Neural cell (in vitro differentiated cells): ENCODE data around the gene TDP1. TPM values are rescaled to one million over a fixed set of nuclear protein-coding genes. Genes with fewer than 3 reads are reported as not detected.

ENCODE experiments used
- H2AFZ ChIP-seq: fragments of 200-600, 300-800 bp; sonication (generic), shearing (Covaris generic); 2 replicates; pipeline ENCODE4 v1.6.0; 2014; ENCODE audit warnings: low read depth, mild to moderate bottlenecking, antibody characterized with exemption, low read length, moderate library complexity
- H3F3A ChIP-seq: fragments of 200-600 bp; shearing (Covaris generic); 2 replicates; pipeline ENCODE4 v1.6.1; 2016; ENCODE audit warnings: mild to moderate bottlenecking, moderate library complexity, mixed read lengths, antibody characterized with exemption, low read length; ENCODE audit not compliant: insufficient read depth, poor library complexity, severe bottlenecking
- H3K27ac ChIP-seq: fragments of 200-600, 300-800 bp; sonication (generic), shearing (Covaris generic); 2 replicates; pipeline ENCODE4 v1.5.1; 2014; ENCODE audit warnings: mild to moderate bottlenecking, low read length, moderate library complexity
- H3K27me3 ChIP-seq: fragments of 300-800, 200-600 bp; sonication (generic), shearing (Covaris generic); 2 replicates; pipeline ENCODE4 v1.6.0; 2014; ENCODE audit warnings: mild to moderate bottlenecking, low read depth, low read length, moderate library complexity; ENCODE audit not compliant: insufficient read depth
- H3K36me3 ChIP-seq: fragments of 300-800, 200-600 bp; sonication (generic), shearing (Covaris generic); 2 replicates; pipeline ENCODE4 v1.5.1; 2014; ENCODE audit warnings: mild to moderate bottlenecking, antibody characterized with exemption, low read length, moderate library complexity; ENCODE audit not compliant: insufficient read depth
- H3K4me2 ChIP-seq: fragments of 300-800, 200-600 bp; sonication (generic), shearing (Covaris generic); 2 replicates; pipeline ENCODE4 v1.6.0; 2014; ENCODE audit warnings: mild to moderate bottlenecking, low read length
- H3K4me3 ChIP-seq: fragments of 300-800, 200-600 bp; sonication (generic), shearing (Covaris generic); 2 replicates; pipeline ENCODE4 v1.5.1; 2014; ENCODE audit warnings: mild to moderate bottlenecking, low read length, moderate library complexity
- H3K79me2 ChIP-seq: fragments of 200-600 bp; shearing (Covaris generic); replicated peaks from 2 replicates; pipeline ENCODE4 v1.6.0; 2014; ENCODE audit warnings: mild to moderate bottlenecking, low read length, moderate library complexity; ENCODE audit not compliant: insufficient read depth
- H3K9ac ChIP-seq: fragments of 300-800, 200-600 bp; sonication (generic), shearing (Covaris generic); 2 replicates; pipeline ENCODE4 v1.6.1; 2016; ENCODE audit warnings: mild to moderate bottlenecking, low read length, mixed read lengths
- H3K9me2 ChIP-seq: fragments of 200-600 bp; shearing (Covaris generic); 2 replicates; pipeline ENCODE4 v1.6.1; 2016; ENCODE audit warnings: mild to moderate bottlenecking, low read length, mixed read lengths; ENCODE audit not compliant: insufficient read depth
- H3K9me3 ChIP-seq: fragments of 200-600, 300-800 bp; sonication (generic), shearing (Covaris generic); 2 replicates; pipeline ENCODE4 v1.6.1; 2016; ENCODE audit warnings: mild to moderate bottlenecking, mixed run types, low read length, moderate library complexity, mixed read lengths
- H4K20me1 ChIP-seq: fragments of 200-600 bp; shearing (Covaris generic); 2 replicates; pipeline ENCODE4 v1.6.1; 2016; ENCODE audit warnings: mild to moderate bottlenecking, mixed run types; ENCODE audit not compliant: insufficient read depth
- EP300 ChIP-seq: fragments of 450-650 bp; conservative IDR thresholded peaks from 2 replicates; pipeline ENCODE4 v1.6.1; 2014; ENCODE audit warnings: antibody characterized with exemption, mild to moderate bottlenecking, moderate library complexity; ENCODE audit not compliant: poor library complexity, severe bottlenecking
- EZH2 ChIP-seq: fragments of 200-600, 300-800 bp; shearing (Covaris generic), sonication (generic); IDR thresholded peaks from 2 replicates; pipeline ENCODE4 v1.6.1; 2014; ENCODE audit warnings: antibody characterized with exemption, low read length, borderline replicate concordance, mild to moderate bottlenecking; ENCODE audit not compliant: insufficient read depth, poor library complexity, severe bottlenecking
- MXI1 ChIP-seq: fragments of 450-650 bp; conservative IDR thresholded peaks from 2 replicates; pipeline ENCODE4 v1.6.1; 2014; ENCODE audit warnings: antibody characterized with exemption, mild to moderate bottlenecking; ENCODE audit not compliant: poor library complexity, severe bottlenecking
- POLR2AphosphoS5 ChIP-seq: IDR thresholded peaks from 2 replicates; pipeline ENCODE4 v1.6.1; 2012
- RAD21 ChIP-seq: fragments of 450-650 bp; conservative IDR thresholded peaks from 2 replicates; pipeline ENCODE4 v1.6.1; 2014; ENCODE audit warnings: antibody characterized with exemption, mild to moderate bottlenecking, moderate library complexity
- SMC3 ChIP-seq: fragments of 450-650 bp; conservative IDR thresholded peaks from 2 replicates; pipeline ENCODE4 v1.6.1; 2014; ENCODE audit warnings: antibody characterized with exemption, mild to moderate bottlenecking, moderate library complexity; ENCODE audit not compliant: poor library complexity
- TAF1 ChIP-seq: IDR thresholded peaks from 2 replicates; pipeline ENCODE4 v1.6.1; 2012; ENCODE audit warnings: low read depth
- polyA plus RNA-seq: library from polyadenylated mRNA; depleted of rRNA; stranded (reverse); fragments of >200 nt; gene quantifications from 2 replicates; pipeline ENCODE4 v1.2.3, GENCODE V29; 2014
- TF ChIP-seq, protein P1 (sequence below): IDR thresholded peaks from 2 replicates; pipeline ENCODE4 v1.6.1; 2012; ENCODE audit warnings: borderline replicate concordance
- TF ChIP-seq, protein P2 (sequence below): fragments of 450-650 bp; IDR thresholded peaks from 2 replicates; pipeline ENCODE4 v1.5.1; 2014; ENCODE audit warnings: antibody characterized with exemption, mild to moderate bottlenecking, moderate library complexity; ENCODE audit not compliant: poor library complexity, severe bottlenecking

TDP1 gene
- polyA plus RNA-seq, 1 donor from 2014 or later, result 29.1 TPM

DNA sequence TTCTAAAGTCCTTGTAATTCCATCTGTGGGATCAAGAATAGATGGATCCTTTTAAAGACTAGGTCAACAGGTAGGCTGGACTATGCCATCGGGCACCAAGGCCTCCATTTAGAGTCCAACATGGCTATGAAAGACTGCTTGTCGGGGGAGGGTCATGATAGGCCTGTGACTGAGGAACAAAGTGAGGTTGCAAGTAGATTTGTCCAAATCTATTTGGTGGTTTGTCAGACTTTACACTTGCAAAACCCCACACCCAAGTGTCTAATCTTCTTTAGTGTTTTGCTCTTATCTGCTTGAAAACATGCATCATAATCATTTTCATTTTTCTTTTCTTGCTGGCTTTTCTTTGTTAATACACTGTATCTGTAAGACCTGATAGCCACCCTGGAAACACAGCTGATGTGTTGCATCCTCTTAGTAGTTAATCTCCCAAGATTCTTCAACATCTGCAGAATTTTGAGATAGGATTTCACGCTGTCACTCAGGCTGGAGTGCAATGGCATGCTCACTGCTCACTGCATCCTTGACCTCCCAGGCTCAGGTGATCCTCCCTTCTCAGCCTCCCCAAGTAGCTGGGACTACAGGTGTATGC lies 50.3 kb downstream of the TDP1 start:
- Histone ChIP-seq H2AFZ (no peak overlapping the region), H3K4me2 (no peak overlapping the region), H3K27me3 (no peaks in the 10 kb centered on the region), H3F3A (no peaks in the 10 kb centered on the region), H3K9me2 (no peaks in the 10 kb centered on the region), H4K20me1 (no peaks in the 10 kb centered on the region), H3K27ac (no peak overlapping the region), H3K9me3 (no peaks in the 10 kb centered on the region), H3K79me2 (no peaks in the 10 kb centered on the region), H3K4me3 (no peak overlapping the region), H3K9ac (no peak overlapping the region), H3K36me3 (no peaks in the 10 kb centered on the region)
- no peak for TF ChIP-seq POLR2AphosphoS5
- TF ChIP-seq EZH2, result no peak
- TF ChIP-seq SMC3, result no peak
- TF ChIP-seq, protein P1, sequence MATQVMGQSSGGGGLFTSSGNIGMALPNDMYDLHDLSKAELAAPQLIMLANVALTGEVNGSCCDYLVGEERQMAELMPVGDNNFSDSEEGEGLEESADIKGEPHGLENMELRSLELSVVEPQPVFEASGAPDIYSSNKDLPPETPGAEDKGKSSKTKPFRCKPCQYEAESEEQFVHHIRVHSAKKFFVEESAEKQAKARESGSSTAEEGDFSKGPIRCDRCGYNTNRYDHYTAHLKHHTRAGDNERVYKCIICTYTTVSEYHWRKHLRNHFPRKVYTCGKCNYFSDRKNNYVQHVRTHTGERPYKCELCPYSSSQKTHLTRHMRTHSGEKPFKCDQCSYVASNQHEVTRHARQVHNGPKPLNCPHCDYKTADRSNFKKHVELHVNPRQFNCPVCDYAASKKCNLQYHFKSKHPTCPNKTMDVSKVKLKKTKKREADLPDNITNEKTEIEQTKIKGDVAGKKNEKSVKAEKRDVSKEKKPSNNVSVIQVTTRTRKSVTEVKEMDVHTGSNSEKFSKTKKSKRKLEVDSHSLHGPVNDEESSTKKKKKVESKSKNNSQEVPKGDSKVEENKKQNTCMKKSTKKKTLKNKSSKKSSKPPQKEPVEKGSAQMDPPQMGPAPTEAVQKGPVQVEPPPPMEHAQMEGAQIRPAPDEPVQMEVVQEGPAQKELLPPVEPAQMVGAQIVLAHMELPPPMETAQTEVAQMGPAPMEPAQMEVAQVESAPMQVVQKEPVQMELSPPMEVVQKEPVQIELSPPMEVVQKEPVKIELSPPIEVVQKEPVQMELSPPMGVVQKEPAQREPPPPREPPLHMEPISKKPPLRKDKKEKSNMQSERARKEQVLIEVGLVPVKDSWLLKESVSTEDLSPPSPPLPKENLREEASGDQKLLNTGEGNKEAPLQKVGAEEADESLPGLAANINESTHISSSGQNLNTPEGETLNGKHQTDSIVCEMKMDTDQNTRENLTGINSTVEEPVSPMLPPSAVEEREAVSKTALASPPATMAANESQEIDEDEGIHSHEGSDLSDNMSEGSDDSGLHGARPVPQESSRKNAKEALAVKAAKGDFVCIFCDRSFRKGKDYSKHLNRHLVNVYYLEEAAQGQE, result no peak
- TF ChIP-seq RAD21, result no peak
- TF ChIP-seq MXI1, result no peak
- TF ChIP-seq EP300, result no peak
- TF ChIP-seq TAF1, result no peak
- TF ChIP-seq, protein P2, sequence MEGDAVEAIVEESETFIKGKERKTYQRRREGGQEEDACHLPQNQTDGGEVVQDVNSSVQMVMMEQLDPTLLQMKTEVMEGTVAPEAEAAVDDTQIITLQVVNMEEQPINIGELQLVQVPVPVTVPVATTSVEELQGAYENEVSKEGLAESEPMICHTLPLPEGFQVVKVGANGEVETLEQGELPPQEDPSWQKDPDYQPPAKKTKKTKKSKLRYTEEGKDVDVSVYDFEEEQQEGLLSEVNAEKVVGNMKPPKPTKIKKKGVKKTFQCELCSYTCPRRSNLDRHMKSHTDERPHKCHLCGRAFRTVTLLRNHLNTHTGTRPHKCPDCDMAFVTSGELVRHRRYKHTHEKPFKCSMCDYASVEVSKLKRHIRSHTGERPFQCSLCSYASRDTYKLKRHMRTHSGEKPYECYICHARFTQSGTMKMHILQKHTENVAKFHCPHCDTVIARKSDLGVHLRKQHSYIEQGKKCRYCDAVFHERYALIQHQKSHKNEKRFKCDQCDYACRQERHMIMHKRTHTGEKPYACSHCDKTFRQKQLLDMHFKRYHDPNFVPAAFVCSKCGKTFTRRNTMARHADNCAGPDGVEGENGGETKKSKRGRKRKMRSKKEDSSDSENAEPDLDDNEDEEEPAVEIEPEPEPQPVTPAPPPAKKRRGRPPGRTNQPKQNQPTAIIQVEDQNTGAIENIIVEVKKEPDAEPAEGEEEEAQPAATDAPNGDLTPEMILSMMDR, result no peak

DNA sequence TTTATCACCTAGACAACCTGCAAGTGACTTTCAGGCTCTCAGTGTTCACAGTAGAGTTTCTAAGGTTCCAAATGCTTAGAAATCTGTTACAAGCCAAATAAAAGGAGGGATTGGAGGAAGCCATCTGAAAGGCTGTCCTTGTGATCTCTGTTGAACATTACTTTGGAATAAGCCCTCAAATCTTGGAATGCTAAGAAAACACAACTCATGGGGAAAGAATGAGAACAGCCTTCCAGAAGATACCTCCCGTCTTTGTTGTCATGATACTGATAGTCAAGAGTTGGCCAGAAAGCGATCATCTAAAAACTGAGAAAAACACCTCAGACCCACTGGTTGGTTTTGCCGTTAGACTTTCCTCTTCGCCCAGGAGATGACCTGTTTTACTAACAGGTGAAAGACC lies 61.6 kb downstream of the TDP1 start:
- no peaks in the 10 kb centered on the region for H3K9me3 ChIP-seq
- no peaks in the 10 kb centered on the region for H3K27me3 ChIP-seq
- H3K27ac ChIP-seq, result no peak overlapping the region
- peaks cover 6% of the 10 kb centered on the region for H3K36me3 ChIP-seq
- H3F3A ChIP-seq, result no peaks in the 10 kb centered on the region
- no peaks in the 10 kb centered on the region for H3K79me2 ChIP-seq
- no peak overlapping the region for H3K4me2 ChIP-seq
- H3K9ac ChIP-seq, result no peak overlapping the region
- H2AFZ ChIP-seq, result no peak overlapping the region
- H3K9me2 ChIP-seq, result no peaks in the 10 kb centered on the region
- TF ChIP-seq, protein P2, result no peak
- TF ChIP-seq TAF1, result no peak
- no peaks in the 10 kb centered on the region for H4K20me1 ChIP-seq
- H3K4me3 ChIP-seq, result no peak overlapping the region
